RWPE1 (cell line): ENCODE results near the gene ASTN2.

ENCODE experiments used
- CTCF ChIA-PET: fragments of 350-600 bp; sonication (Branson Sonifier 250); formaldehyde crosslinking; extraction: SDS; loops from one replicate; lab custom pipeline; 2021; lab: Yijun Ruan, JAX
- POLR2A ChIA-PET: fragments of 400-600 bp; formaldehyde crosslinking; extraction: SDS; loops from one replicate; lab custom pipeline; 2020; ENCODE audit warnings: antibody characterized with exemption; ENCODE audit not compliant: low non-redundant PET; lab: Yijun Ruan, JAX
- DNase-seq: peaks from one replicate; pipeline ENCODE4 v3.0.0; 2012; ENCODE audit warnings: low spot score
- H3K27ac ChIP-seq: fragments of 450-650 bp; 2 replicates; pipeline ENCODE4 v1.5.1; 2017
- TF ChIP-seq, protein P1 (sequence below): fragments of 450-650 bp; conservative IDR thresholded peaks from 2 replicates; pipeline ENCODE4 v1.5.1; 2017; ENCODE audit warnings: low read depth, mild to moderate bottlenecking

The ASTN2 gene

DNA sequence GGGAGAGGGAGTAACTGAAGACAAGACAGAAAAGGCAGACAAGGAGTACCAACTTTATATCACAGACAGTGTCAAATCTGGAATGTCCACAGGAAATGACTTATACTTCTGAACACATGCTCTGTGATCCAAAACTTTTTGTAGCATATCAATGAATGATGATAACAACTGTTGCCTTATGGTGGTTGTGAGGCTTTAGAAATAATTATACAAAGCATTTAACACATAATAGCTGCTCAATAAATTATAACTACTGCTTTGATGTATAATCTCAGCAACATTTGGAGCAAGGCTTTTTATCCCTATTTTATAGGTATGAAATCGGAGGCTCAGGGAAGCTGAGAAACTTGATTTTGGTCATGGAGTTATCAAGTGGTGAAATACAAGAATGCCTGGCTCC, 3.3 kb upstream of the ASTN2 start:
- no peak overlapping the region for H3K27ac ChIP-seq
- CTCF ChIA-PET, result no interaction called here
- POLR2A ChIA-PET, result no interaction called here
- no peak for DNase-seq
- TF ChIP-seq, protein P1, sequence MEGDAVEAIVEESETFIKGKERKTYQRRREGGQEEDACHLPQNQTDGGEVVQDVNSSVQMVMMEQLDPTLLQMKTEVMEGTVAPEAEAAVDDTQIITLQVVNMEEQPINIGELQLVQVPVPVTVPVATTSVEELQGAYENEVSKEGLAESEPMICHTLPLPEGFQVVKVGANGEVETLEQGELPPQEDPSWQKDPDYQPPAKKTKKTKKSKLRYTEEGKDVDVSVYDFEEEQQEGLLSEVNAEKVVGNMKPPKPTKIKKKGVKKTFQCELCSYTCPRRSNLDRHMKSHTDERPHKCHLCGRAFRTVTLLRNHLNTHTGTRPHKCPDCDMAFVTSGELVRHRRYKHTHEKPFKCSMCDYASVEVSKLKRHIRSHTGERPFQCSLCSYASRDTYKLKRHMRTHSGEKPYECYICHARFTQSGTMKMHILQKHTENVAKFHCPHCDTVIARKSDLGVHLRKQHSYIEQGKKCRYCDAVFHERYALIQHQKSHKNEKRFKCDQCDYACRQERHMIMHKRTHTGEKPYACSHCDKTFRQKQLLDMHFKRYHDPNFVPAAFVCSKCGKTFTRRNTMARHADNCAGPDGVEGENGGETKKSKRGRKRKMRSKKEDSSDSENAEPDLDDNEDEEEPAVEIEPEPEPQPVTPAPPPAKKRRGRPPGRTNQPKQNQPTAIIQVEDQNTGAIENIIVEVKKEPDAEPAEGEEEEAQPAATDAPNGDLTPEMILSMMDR, result no peak

DNA sequence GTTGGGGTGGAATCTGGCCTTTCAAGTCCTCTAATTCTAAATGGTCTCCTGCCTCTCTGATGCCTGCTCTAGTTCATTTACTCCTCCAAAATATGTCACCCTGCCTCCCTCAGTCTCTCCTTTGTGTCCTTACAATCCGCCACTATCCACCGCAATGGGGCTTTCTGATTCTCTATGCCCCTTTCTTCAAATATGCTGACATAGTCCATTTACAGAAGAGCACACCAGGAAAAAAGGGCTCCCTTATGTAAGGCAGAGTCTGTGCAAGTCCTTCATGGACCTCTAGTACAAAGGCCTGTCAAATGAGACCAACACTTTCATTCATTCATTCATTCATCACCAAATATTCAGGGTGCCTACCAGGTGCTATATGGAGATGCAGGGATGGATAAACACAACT, 2.0 kb upstream of the ASTN2 start:
- POLR2A ChIA-PET, result no interaction called here
- no peak for DNase-seq
- TF ChIP-seq, protein P1, result no peak
- CTCF ChIA-PET, result interaction anchor here (0.5 to 0.7 kb wide), 2 partner anchors 15 to 58 kb away, joined by 4 to 5 read pairs; no protein-coding TSS in a partner anchor
- H3K27ac ChIP-seq, result no peak overlapping the region

DNA sequence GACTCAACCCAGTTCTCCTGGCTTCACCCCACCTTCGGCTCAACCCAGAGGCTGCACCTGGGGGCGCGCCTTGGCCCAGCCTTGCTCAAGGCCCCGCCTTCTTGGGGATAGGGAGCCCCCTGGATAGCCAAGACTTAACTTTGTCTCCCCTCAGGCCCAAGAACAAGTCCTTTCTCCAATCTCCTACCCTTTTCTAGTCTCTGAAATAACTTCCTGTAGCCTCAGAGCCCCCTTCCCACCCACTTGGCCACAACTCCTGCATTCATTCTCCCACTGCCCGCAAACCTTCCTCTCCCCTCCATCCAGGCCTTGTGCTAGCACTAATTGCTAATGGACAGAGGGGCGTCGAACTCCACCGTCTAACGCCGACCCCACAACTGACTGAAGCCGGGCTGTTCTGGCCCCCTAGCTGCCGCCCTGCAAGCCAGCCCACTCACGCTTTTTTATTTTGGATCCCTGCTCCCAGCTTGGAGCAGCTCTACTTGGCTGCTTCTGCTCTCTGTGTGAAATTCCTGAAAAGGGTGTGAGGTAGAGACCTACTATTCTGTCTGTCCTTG, 579 bp upstream of the ASTN2 start:
- H3K27ac ChIP-seq, result no peak overlapping the region
- ChIA-PET CTCF (no interaction called here), POLR2A (no interaction called here)
- TF ChIP-seq, protein P1, result no peak
- DNase-seq, result no peak

DNA sequence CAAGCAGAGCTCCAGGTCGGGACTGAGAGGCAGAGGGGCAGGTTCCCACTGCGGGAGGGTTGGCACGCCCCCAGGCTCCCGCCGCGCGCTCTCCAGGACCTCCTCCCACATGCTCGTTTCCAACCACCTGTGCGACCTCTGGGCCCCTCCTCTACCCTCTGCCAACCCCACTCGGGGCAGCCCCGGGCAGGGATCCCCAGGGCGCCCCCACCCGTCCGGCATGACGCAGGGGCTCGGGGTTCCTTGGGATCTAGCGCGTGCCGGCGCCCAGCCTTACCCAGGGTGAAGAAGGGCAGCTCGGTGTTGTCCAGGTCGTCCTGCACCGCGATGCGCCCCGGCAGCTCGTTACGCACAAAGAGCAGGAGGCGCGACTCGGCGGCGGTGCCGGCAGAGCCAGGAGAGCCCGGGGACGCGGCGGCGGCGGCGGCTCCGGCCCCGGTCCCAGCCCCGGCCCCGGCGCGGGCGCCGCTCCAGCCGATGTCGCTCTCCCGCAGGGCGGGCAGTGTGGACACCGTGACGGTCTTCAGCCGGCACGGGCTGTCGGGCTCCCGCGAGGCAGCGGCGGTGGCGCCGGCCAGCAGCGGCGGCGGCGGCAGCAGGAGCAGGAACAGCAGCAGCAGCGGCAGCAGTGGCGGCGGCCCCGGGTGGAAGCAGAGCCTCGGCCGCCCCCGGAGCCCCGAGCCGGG, 494 bp downstream of the ASTN2 start:
- TF ChIP-seq, protein P1, result no peak
- peak; percentile 30 for DNase-seq
- ChIA-PET POLR2A (no interaction called here), CTCF (interaction anchor here (0.7 to 2.0 kb wide), 2 partner anchors 57 to 677 kb away, joined by 4 to 10 read pairs; no protein-coding TSS in a partner anchor)
- H3K27ac ChIP-seq, result no peak overlapping the region

DNA sequence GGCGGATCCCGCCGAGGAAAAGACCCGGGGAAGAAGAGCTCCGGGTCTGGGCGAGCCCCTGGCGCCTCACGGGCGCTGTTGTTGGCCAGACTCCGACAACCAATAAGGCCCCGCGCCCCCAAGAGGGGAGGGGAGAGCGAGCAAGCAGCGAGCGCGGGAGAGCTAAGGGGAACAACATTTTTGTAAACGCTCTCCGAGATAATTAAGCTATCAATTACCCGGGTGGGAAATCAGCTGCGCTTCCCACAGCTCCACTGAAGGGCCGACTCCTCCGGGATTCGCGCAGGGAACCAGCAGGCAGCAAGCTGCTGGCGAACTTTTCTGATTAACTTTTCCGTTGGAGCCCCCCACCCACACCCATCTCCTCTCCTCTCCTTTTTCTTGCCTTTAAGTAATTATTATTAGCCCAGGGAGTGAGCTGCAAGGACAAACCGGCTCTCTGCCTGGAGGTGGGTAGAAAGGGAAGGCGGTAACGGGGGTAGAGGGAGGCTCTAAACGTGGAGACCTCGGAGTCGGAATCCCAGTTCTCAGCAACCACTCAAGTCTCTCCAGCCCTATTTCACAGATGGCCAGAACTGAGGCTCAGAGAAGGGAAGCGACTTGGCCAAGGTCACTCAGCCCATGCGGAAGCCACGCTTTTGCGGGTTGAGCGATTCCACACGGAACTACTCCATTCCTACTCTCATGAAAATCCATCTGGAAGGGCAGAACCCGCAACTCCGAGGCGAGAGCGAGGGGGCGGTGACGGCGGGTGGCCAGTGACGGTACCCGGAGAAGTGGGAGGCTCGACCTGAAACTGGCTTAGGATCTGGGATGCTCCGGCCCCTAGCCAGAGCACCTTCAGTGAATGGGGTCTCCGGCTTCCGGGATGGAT, 1.3 kb downstream of the ASTN2 start:
- CTCF ChIA-PET, result interaction anchor here (0.6 to 2.0 kb wide), 3 partner anchors 57 to 677 kb away, joined by 4 to 10 read pairs (median 4); no protein-coding TSS in a partner anchor
- TF ChIP-seq, protein P1, result no peak
- no peak for DNase-seq
- no peak overlapping the region for H3K27ac ChIP-seq
- POLR2A ChIA-PET, result no interaction called here

DNA sequence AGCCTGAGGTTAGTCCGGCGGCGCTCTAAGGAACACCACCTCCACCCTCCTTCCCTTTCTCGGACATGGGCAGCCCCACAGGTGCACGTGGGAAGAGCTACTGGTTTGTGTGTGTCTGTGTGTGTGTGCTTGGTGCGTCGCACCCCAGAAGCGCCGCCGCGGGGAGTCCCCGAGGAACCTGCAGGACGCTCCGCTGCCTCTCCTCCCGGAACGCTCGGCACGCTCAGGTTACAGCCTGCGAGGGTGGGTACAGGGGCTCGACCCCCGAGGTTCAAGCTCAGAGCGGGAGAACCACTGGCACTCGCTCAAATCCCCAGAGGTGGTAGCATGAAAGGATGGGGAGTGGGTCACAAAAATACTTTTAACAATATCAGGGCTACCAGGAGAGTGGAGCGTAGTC, 2.0 kb downstream of the ASTN2 start:
- POLR2A ChIA-PET, result interaction anchor here (0.5 kb wide), 1 partner anchor 31 kb away, joined by 3 read pairs; no protein-coding TSS in a partner anchor
- no peak for DNase-seq
- TF ChIP-seq, protein P1, result no peak
- H3K27ac ChIP-seq, result no peak overlapping the region
- CTCF ChIA-PET, result interaction anchor here (0.6 to 2.0 kb wide), 3 partner anchors 74 to 937 kb away, joined by 4 to 10 read pairs (median 7); no protein-coding TSS in a partner anchor
